HepG2 (cell line): ENCODE data around the gene RLN3. TPM values are rescaled to one million over a fixed set of nuclear protein-coding genes. Genes with fewer than 3 reads are reported as not detected.
A peak's percentile ranks its signal among the peaks of the same experiment; 100 is the strongest.

Source experiments
- ATAC-seq: fragments of 200-7000 bp; cut with Tn5 transposase; 3 replicates; pipeline ENCODE4 v1.9.1; 2020; ENCODE audit warnings: mild to moderate bottlenecking, moderate library complexity
- BruUV-seq: library from RNA; stranded (reverse); fragments of 400-500 nt; replicated peaks from 2 replicates; lab custom pipeline; 2021; lab: Mats Ljungman, UMichigan
- CTCF ChIA-PET: fragments of 300-600 bp; formaldehyde crosslinking; extraction: SDS; loops from one replicate; lab custom pipeline; 2021; ENCODE audit warnings: low total read pairs, inconsistent platforms, low intra/inter-chr PET ratio; lab: Yijun Ruan, JAX
- POLR2A ChIA-PET: fragments of 350-600 bp; sonication (Branson Sonifier 250); formaldehyde crosslinking; loops from one replicate; lab custom pipeline; 2020; ENCODE audit warnings: antibody characterized with exemption, inconsistent platforms; lab: Yijun Ruan, JAX
- DNase-seq: peaks from one replicate; pipeline ENCODE4 v3.0.0-alpha.2; 2015; ENCODE audit warnings: low spot score
- FAIRE-seq: peaks from 3 replicates; lab custom pipeline; 2011; peaks lifted over from hg19 to GRCh38; lab: Jason Lieb, UNC
- H2AFZ ChIP-seq: one replicate; pipeline ENCODE4 v1.6.1; 2011; ENCODE audit warnings: low read length, inconsistent platforms
- H3K27ac ChIP-seq: fragments of 300-600 bp; 3 replicates; pipeline ENCODE4 v1.8.0; 2011; ENCODE audit warnings: mixed run types, mild to moderate bottlenecking, mixed read lengths, low read length, inconsistent platforms; ENCODE audit not compliant: insufficient read depth; ENCODE audit errors: extremely low read length
- H3K27me3 ChIP-seq, 2 experiments: fragments of 200-600 bp in 1 of 2; 2 replicates in 1 of 2; 3 replicates in 1 of 2; pipeline versions ENCODE4 v1.6.0 to v1.8.0; 2011; ENCODE audit warnings: low read length in 2 of 2, mild to moderate bottlenecking in 2 of 2, moderate library complexity in 2 of 2, inconsistent platforms in 1 of 2; ENCODE audit not compliant: insufficient read depth in 2 of 2, control insufficient read depth in 1 of 2
- H3K36me3 ChIP-seq, 2 experiments: fragments of 200-600 bp in 1 of 2; replicated peaks in 1 of 2; 2 replicates in 1 of 2; 3 replicates in 1 of 2; pipeline versions ENCODE4 v1.5.1 to v1.8.0; 2011; ENCODE audit warnings: low read length in 2 of 2, inconsistent platforms in 1 of 2; ENCODE audit not compliant: insufficient read depth in 2 of 2, control insufficient read depth in 1 of 2
- H3K4me1 ChIP-seq: 2 replicates; pipeline ENCODE4 v1.5.1; 2012; ENCODE audit warnings: low read length, inconsistent platforms; ENCODE audit not compliant: insufficient read depth
- H3K4me2 ChIP-seq: 2 replicates; pipeline ENCODE4 v1.6.0; 2011; ENCODE audit warnings: low read depth, low read length, inconsistent platforms
- H3K4me3 ChIP-seq, 3 experiments: fragments of 200-600 bp in 1 of 3; sonication (generic), shearing (Covaris generic) in 1 of 3; replicated peaks in 1 of 3; 2 replicates each; pipeline ENCODE4 v1.5.1; 2011 to 2016; ENCODE audit warnings: low read length in 3 of 3, inconsistent platforms in 2 of 3, low read depth in 2 of 3, mild to moderate bottlenecking in 2 of 3, control low read depth in 1 of 3, mixed read lengths in 1 of 3; ENCODE audit not compliant: insufficient read depth in 1 of 3
- H3K79me2 ChIP-seq: one replicate; pipeline ENCODE4 v1.6.1; 2011; ENCODE audit warnings: low read length, inconsistent platforms; ENCODE audit not compliant: insufficient read depth
- H3K9ac ChIP-seq: 2 replicates; pipeline ENCODE4 v1.6.0; 2011; ENCODE audit warnings: mild to moderate bottlenecking, low read depth, low read length, inconsistent platforms; ENCODE audit not compliant: insufficient read depth
- H3K9me3 ChIP-seq: 2 replicates; pipeline ENCODE4 v1.5.1; 2012; ENCODE audit warnings: mild to moderate bottlenecking, low read length
- H4K20me1 ChIP-seq: 2 replicates; pipeline ENCODE4 v1.6.0; 2011; ENCODE audit warnings: inconsistent platforms, mild to moderate bottlenecking, low read length, moderate library complexity; ENCODE audit not compliant: insufficient read depth
- ARID3A ChIP-seq: IDR thresholded peaks from 2 replicates; pipeline ENCODE4 v1.6.1; 2012; ENCODE audit warnings: low read depth, low read length, improper control_type of control experiment
- CCAR2 ChIP-seq: fragments of 200-400 bp; formaldehyde crosslinking; optimal IDR thresholded peaks from 2 replicates; pipeline ENCODE3; 2018; ENCODE audit warnings: low read depth, mild to moderate bottlenecking, low read length, moderate library complexity
- HBP1 ChIP-seq: IDR thresholded peaks from 2 replicates; pipeline ENCODE4 v1.6.1; 2016; ENCODE audit warnings: low read depth, control low read depth
- ISX ChIP-seq: sonication (generic); formaldehyde crosslinking; conservative IDR thresholded peaks from 2 replicates; pipeline ENCODE4 v1.5.0; 2020; ENCODE audit warnings: missing genetic modification reagents
- JUND ChIP-seq: sonication (generic); formaldehyde crosslinking; IDR thresholded peaks from 2 replicates; pipeline ENCODE4 v1.8.0; 2022; ENCODE audit warnings: mild to moderate bottlenecking, missing genetic modification reagents
- MIER2 ChIP-seq: IDR thresholded peaks from 2 replicates; pipeline ENCODE4 v1.6.1; 2016; ENCODE audit warnings: missing biosample characterization, missing genetic modification reagents
- PHB2 ChIP-seq: fragments of 450-650 bp; IDR thresholded peaks from 2 replicates; pipeline ENCODE4 v1.6.1; 2018; ENCODE audit not compliant: partially characterized antibody
- SIX1 ChIP-seq: sonication (generic); formaldehyde crosslinking; IDR thresholded peaks from 2 replicates; pipeline ENCODE4 v1.4.0; 2020; ENCODE audit warnings: missing genetic modification reagents, borderline replicate concordance
- TBX2 ChIP-seq: sonication (generic); formaldehyde crosslinking; IDR thresholded peaks from 2 replicates; pipeline ENCODE4 v1.5.0; 2020; ENCODE audit warnings: missing genetic modification reagents, mild to moderate bottlenecking, borderline replicate concordance
- TBX3 ChIP-seq: fragments of 450-650 bp; IDR thresholded peaks from 2 replicates; pipeline ENCODE4 v1.6.1; 2017; ENCODE audit warnings: antibody characterized with exemption, mild to moderate bottlenecking, inconsistent platforms, borderline replicate concordance
- ZKSCAN1 ChIP-seq: fragments of 150-350 bp; IDR thresholded peaks from 2 replicates; pipeline ENCODE4 v1.6.1; 2014; ENCODE audit warnings: low read length
- ZNF34 ChIP-seq: sonication (generic); formaldehyde crosslinking; IDR thresholded peaks from 2 replicates; pipeline ENCODE4 v1.4.0; 2020; ENCODE audit warnings: mild to moderate bottlenecking, missing genetic modification reagents, borderline replicate concordance
- ZNF512 ChIP-seq: sonication (generic); formaldehyde crosslinking; IDR thresholded peaks from 2 replicates; pipeline ENCODE4 v1.4.0; 2020; ENCODE audit warnings: mild to moderate bottlenecking, missing genetic modification reagents
- WGBS: methylation state at CpG from one replicate; pipeline ENCODE4 v1.1.6; 2017; ENCODE audit warnings: low lambda C conversion rate; 5-methylcytosine and 5-hydroxymethylcytosine counted together
- in situ Hi-C: cut with HindIII; loops from 2 replicates; pipeline ENCODE4 v1.10.0; 2017; ENCODE audit warnings: low pct_unique_long_range_greater_than_20kb; ENCODE audit not compliant: extremely low pct_ligation_motif_present
- intact Hi-C: fragments of 100-400 bp; cut with micrococcal nuclease; formaldehyde crosslinking; loops from one replicate; pipeline ENCODE4 v1.10.0; 2022; ENCODE audit not compliant: unreplicated experiment
- polyA plus RNA-seq, 8 experiments: library from polyadenylated mRNA; depleted of rRNA in 3 of 8; stranded (reverse) in 7 of 8; unstranded in 1 of 8; fragments of >200 nt; fragmentation: Illumina TruSeq in 4 of 8; extraction: Trizol in 4 of 8; gene quantifications; 2 replicates each; pipeline versions ENCODE4 v1.2.1 to v1.2.3, GENCODE V29; 2011 to 2016; ENCODE audit warnings: low read depth in 4 of 8, missing spikeins in 1 of 8, mixed read lengths in 1 of 8; ENCODE audit not compliant: insufficient read depth in 1 of 8
- total RNA-seq, 5 experiments: library from RNA; depleted of rRNA; stranded (reverse); fragments of >200 nt; fragmentation: Illumina TruSeq; extraction: Trizol; gene quantifications; 2 replicates each; pipeline ENCODE4 v1.2.3, GENCODE V29; 2016; ENCODE audit warnings: low read depth in 1 of 5
- TF ChIP-seq, protein P1 (sequence below): sonication (generic); formaldehyde crosslinking; IDR thresholded peaks from 2 replicates; pipeline ENCODE4 v1.5.1; 2020; ENCODE audit warnings: missing genetic modification reagents, mild to moderate bottlenecking, borderline replicate concordance
- TF ChIP-seq, protein P2 (sequence below): sonication (generic); formaldehyde crosslinking; IDR thresholded peaks from 2 replicates; pipeline ENCODE4 v1.4.0; 2020; ENCODE audit warnings: low read depth, mild to moderate bottlenecking, missing genetic modification reagents

The RLN3 gene
- total and polyA plus RNA-seq, 2 of the 13 experiments (the other 11 are each of a cell fraction or from before 2014, with no cell fraction given), result not detected

DNA sequence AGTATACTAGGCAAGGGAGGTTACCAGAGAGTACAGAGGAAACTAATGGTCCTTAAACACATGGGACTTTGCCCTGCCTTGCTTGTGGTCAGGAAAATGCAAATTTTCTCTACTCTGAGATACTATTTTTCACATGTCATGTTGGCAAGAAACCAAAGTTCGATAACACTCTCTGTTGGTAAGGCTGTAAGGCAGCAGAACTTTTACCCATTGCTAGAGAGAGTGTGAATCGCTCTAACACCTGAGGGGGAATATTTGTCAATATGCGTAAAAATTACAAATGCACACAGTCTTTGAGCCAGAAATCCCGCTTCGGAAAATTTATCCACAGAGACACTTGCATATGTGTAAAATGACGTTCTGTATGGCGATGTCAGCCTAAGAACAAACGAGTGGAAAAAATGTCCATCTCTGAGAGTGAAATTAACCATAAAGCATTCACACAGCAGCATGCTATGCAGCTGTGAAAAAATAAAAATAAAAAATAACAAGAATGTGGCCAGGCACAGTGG is 12.4 kb upstream of the RLN3 start:
- in situ Hi-C loops, result no loop called here
- BruUV-seq, result no TSS peak
- Histone ChIP-seq H3K36me3 (no peaks in the 10 kb centered on the region), H2AFZ (peak overlapping the region; percentile 98), H3K9me3 (no peaks in the 10 kb centered on the region), H3K4me3 (peak overlapping the region; percentile 27 to 46 (median 43)), H3K9ac (peak overlapping the region; percentile 49), H3K4me1 (peaks cover 32% of the 10 kb centered on the region), H4K20me1 (no peaks in the 10 kb centered on the region), H3K79me2 (no peaks in the 10 kb centered on the region), H3K27me3 (no peaks in the 10 kb centered on the region), H3K27ac (peak overlapping the region; percentile 56), H3K4me2 (peak overlapping the region; percentile 84)
- DNase-seq, result peak; percentile 37
- ChIA-PET POLR2A (interaction anchor here (0.7 to 1.0 kb wide), 4 partner anchors 9 to 23 kb away, joined by 3 to 7 read pairs (median 4); partner anchors contain the start of gene RFX1), CTCF (no interaction called here)
- intact Hi-C loops, result no loop called here
- peak; percentile 43 for FAIRE-seq
- peak; percentile 62 for ATAC-seq
- 4% methylated on average over 8 of the region's 8 CpGs for WGBS
- no peak for TF ChIP-seq ISX (CRISPR knock-in tag)
- TF ChIP-seq CCAR2, result no peak
- TF ChIP-seq ARID3A, result no peak
- no peak for TF ChIP-seq HBP1 (CRISPR knock-in tag)
- TF ChIP-seq, protein P1, sequence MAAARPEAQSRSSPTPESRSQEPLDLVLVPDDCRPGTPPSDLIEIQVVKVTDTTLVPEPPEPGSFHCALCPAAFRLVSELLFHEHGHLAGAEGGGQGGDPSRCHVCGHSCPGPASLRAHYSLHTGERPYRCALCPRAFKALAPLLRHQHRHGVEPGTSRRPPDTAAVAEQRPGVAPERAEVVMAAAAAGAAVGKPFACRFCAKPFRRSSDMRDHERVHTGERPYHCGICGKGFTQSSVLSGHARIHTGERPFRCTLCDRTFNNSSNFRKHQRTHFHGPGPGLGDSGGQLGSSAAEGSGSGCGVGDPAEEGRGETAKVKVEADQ (CRISPR knock-in tag), result no peak
- no peak for TF ChIP-seq MIER2
- TF ChIP-seq JUND (CRISPR knock-in tag), result no peak
- TF ChIP-seq, protein P2, sequence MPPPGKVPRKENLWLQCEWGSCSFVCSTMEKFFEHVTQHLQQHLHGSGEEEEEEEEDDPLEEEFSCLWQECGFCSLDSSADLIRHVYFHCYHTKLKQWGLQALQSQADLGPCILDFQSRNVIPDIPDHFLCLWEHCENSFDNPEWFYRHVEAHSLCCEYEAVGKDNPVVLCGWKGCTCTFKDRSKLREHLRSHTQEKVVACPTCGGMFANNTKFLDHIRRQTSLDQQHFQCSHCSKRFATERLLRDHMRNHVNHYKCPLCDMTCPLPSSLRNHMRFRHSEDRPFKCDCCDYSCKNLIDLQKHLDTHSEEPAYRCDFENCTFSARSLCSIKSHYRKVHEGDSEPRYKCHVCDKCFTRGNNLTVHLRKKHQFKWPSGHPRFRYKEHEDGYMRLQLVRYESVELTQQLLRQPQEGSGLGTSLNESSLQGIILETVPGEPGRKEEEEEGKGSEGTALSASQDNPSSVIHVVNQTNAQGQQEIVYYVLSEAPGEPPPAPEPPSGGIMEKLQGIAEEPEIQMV (CRISPR knock-in tag), result no peak
- peak; percentile 58 for TF ChIP-seq TBX2 (CRISPR knock-in tag)
- no peak for TF ChIP-seq ZNF34 (CRISPR knock-in tag)
- TF ChIP-seq ZKSCAN1, result no peak
- TF ChIP-seq PHB2, result no peak
- TF ChIP-seq ZNF512 (CRISPR knock-in tag), result no peak
- no peak for TF ChIP-seq TBX3
- no peak for TF ChIP-seq SIX1 (CRISPR knock-in tag)
